Fibroblast of lung (primary cell): ENCODE measurements around the gene EML1. TPM values are rescaled to one million over a fixed set of nuclear protein-coding genes. Genes with fewer than 3 reads are reported as not detected.

Source experiments
- DNase-seq, 2 donors: peaks; one replicate each; pipeline versions ENCODE4 v3.0.0 to v3.0.0-alpha.2; 2010; ENCODE audit warnings: low read depth in 2 of 2
- H2AFZ ChIP-seq: 2 replicates; pipeline ENCODE4 v1.5.1; 2012; ENCODE audit warnings: low read length, control low read depth, inconsistent platforms
- H3K27ac ChIP-seq: 2 replicates; pipeline ENCODE4 v1.5.1; 2011; ENCODE audit warnings: low read length, control low read depth; ENCODE audit not compliant: insufficient read depth
- H3K27me3 ChIP-seq: 2 replicates; pipeline ENCODE4 v1.5.1; 2011; ENCODE audit warnings: mild to moderate bottlenecking, low read length; ENCODE audit not compliant: control insufficient read depth, insufficient read depth
- H3K36me3 ChIP-seq: 2 replicates; pipeline ENCODE4 v1.5.1; 2011; ENCODE audit warnings: low read length; ENCODE audit not compliant: control insufficient read depth, insufficient read depth
- H3K4me1 ChIP-seq: 2 replicates; pipeline ENCODE4 v1.5.1; 2011; ENCODE audit warnings: low read length; ENCODE audit not compliant: control insufficient read depth, insufficient read depth; ENCODE audit errors: extremely low read depth
- H3K4me2 ChIP-seq: 2 replicates; pipeline ENCODE4 v1.5.1; 2011; ENCODE audit warnings: low read length, control low read depth; ENCODE audit not compliant: insufficient read depth; ENCODE audit errors: extremely low read depth
- H3K4me3 ChIP-seq, 4 experiments: fragments of 200-600 bp in 1 of 4; sonication (generic) in 1 of 4; replicated peaks in 1 of 4; 2 replicates each; pipeline ENCODE4 v1.5.1; 2011 to 2016; ENCODE audit warnings: low read length in 4 of 4, low read depth in 3 of 4, mild to moderate bottlenecking in 3 of 4, control low read depth in 2 of 4, inconsistent platforms in 1 of 4, mixed read lengths in 1 of 4; ENCODE audit not compliant: insufficient read depth in 1 of 4; ENCODE audit errors: control extremely low read depth in 1 of 4
- H3K79me2 ChIP-seq: 2 replicates; pipeline ENCODE4 v1.5.1; 2012; ENCODE audit warnings: mild to moderate bottlenecking, low read length, inconsistent platforms; ENCODE audit not compliant: control insufficient read depth, insufficient read depth
- H3K9ac ChIP-seq: 2 replicates; pipeline ENCODE4 v1.5.1; 2011; ENCODE audit warnings: mild to moderate bottlenecking, low read length, control low read depth; ENCODE audit not compliant: insufficient read depth
- H3K9me3 ChIP-seq: 2 replicates; pipeline ENCODE4 v1.5.1; 2012; ENCODE audit warnings: low read depth, low read length; ENCODE audit not compliant: control insufficient read depth, insufficient read depth
- H4K20me1 ChIP-seq: 2 replicates; pipeline ENCODE4 v1.5.1; 2011; ENCODE audit warnings: low read length; ENCODE audit not compliant: control insufficient read depth, insufficient read depth; ENCODE audit errors: extremely low read depth
- EZH2 ChIP-seq: IDR thresholded peaks from 2 replicates; pipeline ENCODE4 v1.5.1; 2012; ENCODE audit warnings: low read length, control low read depth, mild to moderate bottlenecking; ENCODE audit errors: missing control alignments
- polyA plus RNA-seq, 2 donors: library from polyadenylated mRNA; depleted of rRNA in 1 of 2; stranded (reverse) in 1 of 2; unstranded in 1 of 2; fragments of >200 nt; gene quantifications; 2 replicates each; pipeline ENCODE4 v1.2.1, GENCODE V29; 2011 to 2012; ENCODE audit warnings: missing spikeins in 1 of 2
- total RNA-seq: library from RNA; depleted of rRNA; stranded (reverse); fragments of >200 nt; gene quantifications from 2 replicates; pipeline ENCODE4 v1.2.1, GENCODE V29; 2014
- TF ChIP-seq, protein P1 (sequence below), 2 donors: IDR thresholded peaks in 1 of 2; conservative IDR thresholded peaks in 1 of 2; 1 replicate in 1 of 2; 2 replicates in 1 of 2; pipeline ENCODE4 v1.5.1; 2011 to 2012; ENCODE audit warnings: low read length in 2 of 2, control low read depth in 1 of 2, inconsistent platforms in 1 of 2, low read depth in 1 of 2, mild to moderate bottlenecking in 1 of 2

Gene EML1
- total and polyA plus RNA-seq, 2 donors (not counting 1 experiment from before 2014, with no cell fraction given) = 22.4 to 74.5 TPM

DNA sequence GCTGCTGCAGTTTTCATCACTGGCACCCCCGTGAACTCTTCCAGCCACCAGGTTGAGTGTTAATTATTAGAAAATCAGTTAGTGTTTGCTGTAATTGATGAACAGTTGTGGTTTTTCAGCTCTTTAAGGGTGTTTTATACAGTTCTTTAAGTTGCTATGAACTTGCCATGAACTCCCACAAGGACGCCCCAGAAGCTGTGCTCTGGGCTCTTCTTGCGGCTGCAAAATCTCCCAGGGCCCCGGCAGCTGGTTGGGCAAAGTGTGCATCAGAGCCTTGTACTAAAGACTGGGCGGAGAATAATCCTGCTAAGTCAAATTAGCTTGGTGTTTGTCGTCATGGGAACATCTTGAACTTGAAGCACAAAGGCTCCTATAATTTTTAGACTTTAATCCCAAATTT lies 82.2 kb downstream of the EML1 start:
- Histone ChIP-seq H3K36me3 (no peaks in the 10 kb centered on the region), H3K27me3 (no peaks in the 10 kb centered on the region), H3K4me3 (no peak overlapping the region), H4K20me1 (no peaks in the 10 kb centered on the region), H2AFZ (no peak overlapping the region), H3K4me2 (no peak overlapping the region), H3K9me3 (no peaks in the 10 kb centered on the region), H3K4me1 (peaks cover 5% of the 10 kb centered on the region), H3K9ac (no peak overlapping the region), H3K79me2 (no peaks in the 10 kb centered on the region), H3K27ac (no peak overlapping the region)
- DNase-seq = no peak
- TF ChIP-seq, protein P1, sequence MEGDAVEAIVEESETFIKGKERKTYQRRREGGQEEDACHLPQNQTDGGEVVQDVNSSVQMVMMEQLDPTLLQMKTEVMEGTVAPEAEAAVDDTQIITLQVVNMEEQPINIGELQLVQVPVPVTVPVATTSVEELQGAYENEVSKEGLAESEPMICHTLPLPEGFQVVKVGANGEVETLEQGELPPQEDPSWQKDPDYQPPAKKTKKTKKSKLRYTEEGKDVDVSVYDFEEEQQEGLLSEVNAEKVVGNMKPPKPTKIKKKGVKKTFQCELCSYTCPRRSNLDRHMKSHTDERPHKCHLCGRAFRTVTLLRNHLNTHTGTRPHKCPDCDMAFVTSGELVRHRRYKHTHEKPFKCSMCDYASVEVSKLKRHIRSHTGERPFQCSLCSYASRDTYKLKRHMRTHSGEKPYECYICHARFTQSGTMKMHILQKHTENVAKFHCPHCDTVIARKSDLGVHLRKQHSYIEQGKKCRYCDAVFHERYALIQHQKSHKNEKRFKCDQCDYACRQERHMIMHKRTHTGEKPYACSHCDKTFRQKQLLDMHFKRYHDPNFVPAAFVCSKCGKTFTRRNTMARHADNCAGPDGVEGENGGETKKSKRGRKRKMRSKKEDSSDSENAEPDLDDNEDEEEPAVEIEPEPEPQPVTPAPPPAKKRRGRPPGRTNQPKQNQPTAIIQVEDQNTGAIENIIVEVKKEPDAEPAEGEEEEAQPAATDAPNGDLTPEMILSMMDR (conservative IDR thresholded peaks at IDR 0.05 in 1 of 2, IDR thresholded peaks at IDR 0.05 in 1 of 2; ENCODE audit: low read depth in 1 of 2, low read length in 2 of 2) = no peak
- no peak for TF ChIP-seq EZH2

DNA sequence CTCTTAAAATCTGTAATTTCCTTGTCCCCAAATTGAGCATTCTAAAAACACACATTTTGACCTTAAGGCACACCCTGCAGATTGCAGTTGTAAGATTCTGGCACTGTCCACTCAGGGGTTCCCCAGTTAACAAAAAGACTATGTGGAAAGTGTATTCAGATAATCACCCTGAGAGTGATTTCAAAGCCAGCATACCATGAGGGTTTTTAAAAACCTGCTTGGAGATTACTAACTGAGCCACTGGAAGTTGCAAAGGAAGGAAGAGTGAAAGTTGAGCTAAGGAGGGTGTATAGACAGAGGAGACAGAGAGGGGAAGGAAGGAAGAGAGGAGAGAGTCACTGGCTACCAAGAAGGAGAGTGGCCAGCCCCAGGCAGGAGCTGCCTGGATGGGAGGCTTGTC lies 82.6 kb downstream of the EML1 start:
- Histone ChIP-seq H3K36me3 (no peaks in the 10 kb centered on the region), H3K4me2 (no peak overlapping the region), H3K79me2 (no peaks in the 10 kb centered on the region), H3K27ac (no peak overlapping the region), H3K4me3 (no peak overlapping the region), H3K9me3 (no peaks in the 10 kb centered on the region), H3K27me3 (no peaks in the 10 kb centered on the region), H4K20me1 (no peaks in the 10 kb centered on the region), H2AFZ (no peak overlapping the region), H3K9ac (no peak overlapping the region), H3K4me1 (peaks cover 5% of the 10 kb centered on the region)
- DNase-seq = no peak
- no peak for TF ChIP-seq EZH2
- TF ChIP-seq, protein P1 (conservative IDR thresholded peaks at IDR 0.05 in 1 of 2, IDR thresholded peaks at IDR 0.05 in 1 of 2; ENCODE audit: low read depth in 1 of 2, low read length in 2 of 2) = no peak

DNA sequence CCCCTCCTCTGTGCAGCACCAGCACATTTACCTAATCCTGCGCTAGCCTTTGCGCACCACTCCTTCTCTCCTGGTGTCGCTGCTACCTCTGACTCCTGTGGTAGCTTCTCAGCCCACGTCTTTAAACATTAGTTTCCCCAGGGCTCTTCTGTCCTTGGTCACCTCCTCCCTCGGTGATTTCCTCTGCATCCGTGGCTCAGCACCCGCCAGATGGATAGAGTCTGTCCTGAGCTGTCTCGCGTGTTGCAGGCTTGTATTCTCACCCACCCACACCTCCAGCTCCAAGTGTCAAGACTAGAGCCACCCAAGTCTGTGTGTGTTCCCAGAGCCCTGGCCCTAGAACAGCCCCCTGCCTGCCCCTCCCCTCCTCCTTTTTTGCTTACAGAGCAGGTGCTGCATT lies 83.2 kb downstream of the EML1 start:
- Histone ChIP-seq H3K4me3 (no peak overlapping the region), H3K9ac (no peak overlapping the region), H3K27ac (no peak overlapping the region), H4K20me1 (no peaks in the 10 kb centered on the region), H3K4me1 (peaks cover 5% of the 10 kb centered on the region), H3K9me3 (no peaks in the 10 kb centered on the region), H3K79me2 (no peaks in the 10 kb centered on the region), H3K27me3 (no peaks in the 10 kb centered on the region), H2AFZ (no peak overlapping the region), H3K4me2 (no peak overlapping the region), H3K36me3 (no peaks in the 10 kb centered on the region)
- DNase-seq = no peak
- TF ChIP-seq EZH2 = no peak
- TF ChIP-seq, protein P1 (conservative IDR thresholded peaks at IDR 0.05 in 1 of 2, IDR thresholded peaks at IDR 0.05 in 1 of 2; ENCODE audit: low read depth in 1 of 2, low read length in 2 of 2) = no peak
